Gastroesophageal sphincter (tissue), 3 donors: ENCODE measurements around the gene PPP5C.

ENCODE experiments used
- CTCF ChIP-seq, 4 experiments: fragments of 200-600 bp in 2 of 4; fragments of 450-650 bp in 2 of 4; sonication (generic) in 1 of 4; IDR thresholded peaks; one replicate each; pipeline ENCODE4 v1.5.1; 2017 to 2019; ENCODE audit warnings: antibody characterized with exemption in 4 of 4, mild to moderate bottlenecking in 2 of 4, moderate library complexity in 2 of 4
- POLR2A ChIP-seq, 2 donors: fragments of 450-650 bp; IDR thresholded peaks; one replicate each; pipeline ENCODE4 v1.6.1; 2017; ENCODE audit warnings: antibody characterized with exemption in 2 of 2, mild to moderate bottlenecking in 2 of 2, moderate library complexity in 1 of 2

GRCh38 chr19:46349311-46349993 is 2.6 kb downstream of the PPP5C start:
- TF ChIP-seq CTCF (IDR thresholded peaks at IDR 0.05) (no peak), POLR2A (IDR thresholded peaks at IDR 0.05) (no peak)
